GM23338 (cell line): ENCODE measurements around the gene SMOC1. TPM values are rescaled to one million over a fixed set of nuclear protein-coding genes. Genes with fewer than 3 reads are reported as not detected.

Experiments
- ATAC-seq: fragments of 200-7000 bp; cut with Tn5 transposase; 3 replicates; pipeline ENCODE4 v1.9.1; 2020
- DNase-seq: peaks from one replicate; pipeline ENCODE4 v3.0.0-alpha.2; 2015; ENCODE audit warnings: low spot score
- H2AFZ ChIP-seq: fragments of 200-600 bp; sonication (generic); 2 replicates; pipeline ENCODE4 v1.8.0; 2016; ENCODE audit warnings: antibody characterized with exemption, mild to moderate bottlenecking, moderate library complexity
- H3F3A ChIP-seq: fragments of 200-600 bp; sonication (generic); replicated peaks from 2 replicates; pipeline ENCODE4 v1.8.0; 2017; ENCODE audit warnings: antibody characterized with exemption, mixed run types, low read depth
- H3K27ac ChIP-seq: fragments of 200-600 bp; sonication (generic); 2 replicates; pipeline ENCODE4 v1.6.1; 2016; ENCODE audit warnings: low read depth
- H3K27me3 ChIP-seq: fragments of 200-600 bp; sonication (generic); 2 replicates; pipeline ENCODE4 v1.8.0; 2016; ENCODE audit warnings: mild to moderate bottlenecking, mixed run types, moderate library complexity; ENCODE audit not compliant: insufficient read depth
- H3K36me3 ChIP-seq: fragments of 200-600 bp; sonication (generic); 2 replicates; pipeline ENCODE4 v1.8.0; 2016; ENCODE audit warnings: mild to moderate bottlenecking; ENCODE audit not compliant: insufficient read depth
- H3K4me1 ChIP-seq: fragments of 200-600 bp; sonication (generic); 2 replicates; pipeline ENCODE4 v1.8.0; 2016; ENCODE audit warnings: mild to moderate bottlenecking, moderate library complexity; ENCODE audit not compliant: insufficient read depth
- H3K4me2 ChIP-seq: fragments of 200-600 bp; sonication (generic); 2 replicates; pipeline ENCODE4 v1.7.1; 2017; ENCODE audit warnings: mixed run types
- H3K4me3 ChIP-seq: fragments of 200-600 bp; sonication (generic); 2 replicates; pipeline ENCODE4 v1.6.1; 2016; ENCODE audit warnings: mixed run types
- H3K79me2 ChIP-seq: fragments of 200-600 bp; sonication (generic); replicated peaks from 2 replicates; pipeline ENCODE4 v1.8.0; 2017; ENCODE audit warnings: mild to moderate bottlenecking; ENCODE audit not compliant: insufficient read depth
- H3K9me2 ChIP-seq: fragments of 200-600 bp; sonication (generic); 2 replicates; pipeline ENCODE4 v1.8.0; 2017; ENCODE audit not compliant: insufficient read depth
- H4K20me1 ChIP-seq: fragments of 200-600 bp; sonication (generic); replicated peaks from 2 replicates; pipeline ENCODE4 v1.8.0; 2017; ENCODE audit warnings: mild to moderate bottlenecking; ENCODE audit not compliant: insufficient read depth
- H3K27ac Mint-ChIP-seq: 2 replicates; pipeline ENCODE4 v1.8.0; 2020; ENCODE audit warnings: inconsistent platforms, mild to moderate bottlenecking, moderate library complexity, mixed read lengths
- H3K27me3 Mint-ChIP-seq: 3 replicates; pipeline ENCODE4 v1.8.0; 2022; ENCODE audit warnings: low read depth, mild to moderate bottlenecking, moderate library complexity, mixed read lengths, inconsistent platforms; ENCODE audit not compliant: insufficient read depth, poor library complexity
- H3K36me3 Mint-ChIP-seq: 3 replicates; pipeline ENCODE4 v1.8.0; 2021; ENCODE audit warnings: low read depth, mild to moderate bottlenecking, inconsistent platforms, moderate library complexity, mixed read lengths
- H3K4me1 Mint-ChIP-seq: 3 replicates; pipeline ENCODE4 v1.8.0; 2020; ENCODE audit warnings: mild to moderate bottlenecking, inconsistent platforms, mixed read lengths
- H3K4me3 Mint-ChIP-seq: 3 replicates; pipeline ENCODE4 v1.8.0; 2021; ENCODE audit warnings: moderate library complexity, mild to moderate bottlenecking, inconsistent platforms, mixed read lengths
- H3K9me3 Mint-ChIP-seq: 3 replicates; pipeline ENCODE4 v1.8.0; 2020; ENCODE audit warnings: moderate library complexity, mild to moderate bottlenecking, inconsistent platforms, mixed read lengths
- CREB1 ChIP-seq: fragments of 250-450 bp; sonication (Bioruptor Pico); IDR thresholded peaks from 2 replicates; pipeline ENCODE4 v1.5.0; 2020; ENCODE audit warnings: low read depth, mild to moderate bottlenecking, moderate library complexity
- ETS1 ChIP-seq: IDR thresholded peaks from 2 replicates; pipeline ENCODE4 v1.6.1; 2016; ENCODE audit warnings: antibody characterized with exemption
- EZH2 ChIP-seq: fragments of 200-600 bp; sonication (generic); IDR thresholded peaks from one replicate; pipeline ENCODE4 v1.8.0; 2017; ENCODE audit warnings: antibody characterized with exemption, mild to moderate bottlenecking, low read depth; ENCODE audit not compliant: unreplicated experiment
- EZH2phosphoT487 ChIP-seq: fragments of 200-600 bp; sonication (generic); IDR thresholded peaks from one replicate; pipeline ENCODE4 v1.8.1; 2018; ENCODE audit warnings: antibody characterized with exemption; ENCODE audit not compliant: unreplicated experiment
- JUNB ChIP-seq: IDR thresholded peaks from one replicate; pipeline ENCODE4 v1.6.1; 2016; ENCODE audit warnings: antibody characterized with exemption; ENCODE audit not compliant: unreplicated experiment
- NANOG ChIP-seq: IDR thresholded peaks from 2 replicates; pipeline ENCODE4 v1.6.1; 2016; ENCODE audit warnings: antibody characterized with exemption, borderline replicate concordance
- POLR2AphosphoS5 ChIP-seq: IDR thresholded peaks from 2 replicates; pipeline ENCODE4 v1.6.1; 2016; ENCODE audit warnings: antibody characterized with exemption, low read depth
- STAT1 ChIP-seq: IDR thresholded peaks from one replicate; pipeline ENCODE4 v1.6.1; 2016; ENCODE audit warnings: antibody characterized with exemption; ENCODE audit not compliant: unreplicated experiment
- ZNF114 ChIP-seq: fragments of 250-450 bp; sonication (Bioruptor Pico); IDR thresholded peaks from 2 replicates; pipeline ENCODE4 v1.5.0; 2020; ENCODE audit warnings: mild to moderate bottlenecking, moderate library complexity
- ZNF331 ChIP-seq: fragments of 250-450 bp; sonication (Bioruptor Pico); IDR thresholded peaks from 2 replicates; pipeline ENCODE4 v1.5.0; 2020; ENCODE audit warnings: low read depth, mild to moderate bottlenecking, moderate library complexity
- polyA plus RNA-seq: library from polyadenylated mRNA; unstranded; fragments of >200 nt; fragmentation: Nextera tagmentation; extraction: Ambion mirVana; gene quantifications from 2 replicates; pipeline ENCODE4 v1.2.1, GENCODE V29; 2016
- total RNA-seq: library from RNA; depleted of rRNA; stranded (reverse); fragments of >200 nt; shearing (Covaris generic); gene quantifications from 2 replicates; pipeline ENCODE4 v1.2.3, GENCODE V29; 2014
- TF ChIP-seq, protein P1 (sequence below), 2 experiments: fragments of 200-600 bp in 1 of 2; sonication (generic) in 1 of 2; conservative IDR thresholded peaks; 2 replicates each; pipeline versions ENCODE4 v1.5.1 to v1.6.1; 2016 to 2017; ENCODE audit warnings: antibody characterized with exemption in 2 of 2, low read depth in 2 of 2, mild to moderate bottlenecking in 2 of 2, moderate library complexity in 1 of 2
- TF ChIP-seq, protein P2 (sequence below): fragments of 250-450 bp; sonication (Bioruptor Pico); IDR thresholded peaks from 2 replicates; pipeline ENCODE4 v1.5.0; 2020; ENCODE audit warnings: mild to moderate bottlenecking, moderate library complexity

Gene SMOC1
- total and polyA plus RNA-seq, 2 experiments from 2014 or later = 0.79 to 1.6 TPM

GRCh38 chr14:69999261-69999674 lies 120.1 kb downstream of the SMOC1 start:
- Mint-ChIP-seq H3K4me3 (no peak overlapping the region), H3K27me3 (peaks cover 3% of the 10 kb centered on the region), H3K4me1 (peaks cover 12% of the 10 kb centered on the region; the same call in 2 of the 3 replicates), H3K36me3 (no peaks in the 10 kb centered on the region), H3K9me3 (no peaks in the 10 kb centered on the region; the same call in 2 of the 3 replicates), H3K27ac (no peak overlapping the region)
- Histone ChIP-seq H3K36me3 (no peaks in the 10 kb centered on the region), H3F3A (no peaks in the 10 kb centered on the region), H2AFZ (no peak overlapping the region), H3K4me3 (no peak overlapping the region), H3K27me3 (no peaks in the 10 kb centered on the region), H3K27ac (no peak overlapping the region), H4K20me1 (no peaks in the 10 kb centered on the region), H3K4me1 (no peaks in the 10 kb centered on the region), H3K4me2 (no peak overlapping the region), H3K9me2 (peaks cover 3% of the 10 kb centered on the region; the same call in 1 of the 2 replicates), H3K79me2 (no peaks in the 10 kb centered on the region)
- TF ChIP-seq, protein P1, sequence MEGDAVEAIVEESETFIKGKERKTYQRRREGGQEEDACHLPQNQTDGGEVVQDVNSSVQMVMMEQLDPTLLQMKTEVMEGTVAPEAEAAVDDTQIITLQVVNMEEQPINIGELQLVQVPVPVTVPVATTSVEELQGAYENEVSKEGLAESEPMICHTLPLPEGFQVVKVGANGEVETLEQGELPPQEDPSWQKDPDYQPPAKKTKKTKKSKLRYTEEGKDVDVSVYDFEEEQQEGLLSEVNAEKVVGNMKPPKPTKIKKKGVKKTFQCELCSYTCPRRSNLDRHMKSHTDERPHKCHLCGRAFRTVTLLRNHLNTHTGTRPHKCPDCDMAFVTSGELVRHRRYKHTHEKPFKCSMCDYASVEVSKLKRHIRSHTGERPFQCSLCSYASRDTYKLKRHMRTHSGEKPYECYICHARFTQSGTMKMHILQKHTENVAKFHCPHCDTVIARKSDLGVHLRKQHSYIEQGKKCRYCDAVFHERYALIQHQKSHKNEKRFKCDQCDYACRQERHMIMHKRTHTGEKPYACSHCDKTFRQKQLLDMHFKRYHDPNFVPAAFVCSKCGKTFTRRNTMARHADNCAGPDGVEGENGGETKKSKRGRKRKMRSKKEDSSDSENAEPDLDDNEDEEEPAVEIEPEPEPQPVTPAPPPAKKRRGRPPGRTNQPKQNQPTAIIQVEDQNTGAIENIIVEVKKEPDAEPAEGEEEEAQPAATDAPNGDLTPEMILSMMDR (conservative IDR thresholded peaks at IDR 0.05; ENCODE audit: low read depth in 2 of 2) = no peak
- TF ChIP-seq ETS1 (no peak), STAT1 (no peak), ZNF331 (CRISPR knock-in tag) (no peak), CREB1 (no peak), EZH2phosphoT487 (no peak), POLR2AphosphoS5 (no peak), NANOG (no peak), JUNB (no peak), ZNF114 (CRISPR knock-in tag) (no peak), EZH2 (no peak)
- TF ChIP-seq, protein P2, sequence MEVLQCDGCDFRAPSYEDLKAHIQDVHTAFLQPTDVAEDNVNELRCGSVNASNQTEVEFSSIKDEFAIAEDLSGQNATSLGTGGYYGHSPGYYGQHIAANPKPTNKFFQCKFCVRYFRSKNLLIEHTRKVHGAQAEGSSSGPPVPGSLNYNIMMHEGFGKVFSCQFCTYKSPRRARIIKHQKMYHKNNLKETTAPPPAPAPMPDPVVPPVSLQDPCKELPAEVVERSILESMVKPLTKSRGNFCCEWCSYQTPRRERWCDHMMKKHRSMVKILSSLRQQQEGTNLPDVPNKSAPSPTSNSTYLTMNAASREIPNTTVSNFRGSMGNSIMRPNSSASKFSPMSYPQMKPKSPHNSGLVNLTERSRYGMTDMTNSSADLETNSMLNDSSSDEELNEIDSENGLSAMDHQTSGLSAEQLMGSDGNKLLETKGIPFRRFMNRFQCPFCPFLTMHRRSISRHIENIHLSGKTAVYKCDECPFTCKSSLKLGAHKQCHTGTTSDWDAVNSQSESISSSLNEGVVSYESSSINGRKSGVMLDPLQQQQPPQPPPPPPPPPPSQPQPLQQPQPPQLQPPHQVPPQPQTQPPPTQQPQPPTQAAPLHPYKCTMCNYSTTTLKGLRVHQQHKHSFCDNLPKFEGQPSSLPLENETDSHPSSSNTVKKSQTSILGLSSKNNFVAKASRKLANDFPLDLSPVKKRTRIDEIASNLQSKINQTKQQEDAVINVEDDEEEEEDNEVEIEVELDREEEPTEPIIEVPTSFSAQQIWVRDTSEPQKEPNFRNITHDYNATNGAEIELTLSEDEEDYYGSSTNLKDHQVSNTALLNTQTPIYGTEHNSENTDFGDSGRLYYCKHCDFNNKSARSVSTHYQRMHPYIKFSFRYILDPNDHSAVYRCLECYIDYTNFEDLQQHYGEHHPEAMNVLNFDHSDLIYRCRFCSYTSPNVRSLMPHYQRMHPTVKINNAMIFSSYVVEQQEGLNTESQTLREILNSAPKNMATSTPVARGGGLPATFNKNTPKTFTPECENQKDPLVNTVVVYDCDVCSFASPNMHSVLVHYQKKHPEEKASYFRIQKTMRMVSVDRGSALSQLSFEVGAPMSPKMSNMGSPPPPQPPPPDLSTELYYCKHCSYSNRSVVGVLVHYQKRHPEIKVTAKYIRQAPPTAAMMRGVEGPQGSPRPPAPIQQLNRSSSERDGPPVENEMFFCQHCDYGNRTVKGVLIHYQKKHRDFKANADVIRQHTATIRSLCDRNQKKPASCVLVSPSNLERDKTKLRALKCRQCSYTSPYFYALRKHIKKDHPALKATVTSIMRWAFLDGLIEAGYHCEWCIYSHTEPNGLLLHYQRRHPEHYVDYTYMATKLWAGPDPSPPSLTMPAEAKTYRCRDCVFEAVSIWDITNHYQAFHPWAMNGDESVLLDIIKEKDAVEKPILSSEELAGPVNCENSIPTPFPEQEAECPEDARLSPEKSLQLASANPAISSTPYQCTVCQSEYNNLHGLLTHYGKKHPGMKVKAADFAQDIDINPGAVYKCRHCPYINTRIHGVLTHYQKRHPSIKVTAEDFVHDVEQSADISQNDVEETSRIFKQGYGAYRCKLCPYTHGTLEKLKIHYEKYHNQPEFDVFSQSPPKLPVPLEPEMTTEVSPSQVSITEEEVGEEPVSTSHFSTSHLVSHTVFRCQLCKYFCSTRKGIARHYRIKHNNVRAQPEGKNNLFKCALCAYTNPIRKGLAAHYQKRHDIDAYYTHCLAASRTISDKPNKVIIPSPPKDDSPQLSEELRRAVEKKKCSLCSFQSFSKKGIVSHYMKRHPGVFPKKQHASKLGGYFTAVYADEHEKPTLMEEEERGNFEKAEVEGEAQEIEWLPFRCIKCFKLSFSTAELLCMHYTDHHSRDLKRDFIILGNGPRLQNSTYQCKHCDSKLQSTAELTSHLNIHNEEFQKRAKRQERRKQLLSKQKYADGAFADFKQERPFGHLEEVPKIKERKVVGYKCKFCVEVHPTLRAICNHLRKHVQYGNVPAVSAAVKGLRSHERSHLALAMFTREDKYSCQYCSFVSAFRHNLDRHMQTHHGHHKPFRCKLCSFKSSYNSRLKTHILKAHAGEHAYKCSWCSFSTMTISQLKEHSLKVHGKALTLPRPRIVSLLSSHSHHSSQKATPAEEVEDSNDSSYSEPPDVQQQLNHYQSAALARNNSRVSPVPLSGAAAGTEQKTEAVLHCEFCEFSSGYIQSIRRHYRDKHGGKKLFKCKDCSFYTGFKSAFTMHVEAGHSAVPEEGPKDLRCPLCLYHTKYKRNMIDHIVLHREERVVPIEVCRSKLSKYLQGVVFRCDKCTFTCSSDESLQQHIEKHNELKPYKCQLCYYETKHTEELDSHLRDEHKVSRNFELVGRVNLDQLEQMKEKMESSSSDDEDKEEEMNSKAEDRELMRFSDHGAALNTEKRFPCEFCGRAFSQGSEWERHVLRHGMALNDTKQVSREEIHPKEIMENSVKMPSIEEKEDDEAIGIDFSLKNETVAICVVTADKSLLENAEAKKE (CRISPR knock-in tag) = no peak
- ATAC-seq (no peak), DNase-seq (no peak)
